HepG2 (cell line): Measurements from ENCODE around the gene HSD11B2. TPM values are rescaled to one million over a fixed set of nuclear protein-coding genes. Genes with fewer than 3 reads are reported as not detected.

Experiments
- ATAC-seq: fragments of 200-7000 bp; cut with Tn5 transposase; 3 replicates; pipeline ENCODE4 v1.9.1; 2020; ENCODE audit warnings: mild to moderate bottlenecking, moderate library complexity
- BruUV-seq: library from RNA; stranded (reverse); fragments of 400-500 nt; replicated peaks from 2 replicates; lab custom pipeline; 2021; lab: Mats Ljungman, UMichigan
- CTCF ChIA-PET: fragments of 300-600 bp; formaldehyde crosslinking; extraction: SDS; loops from one replicate; lab custom pipeline; 2021; ENCODE audit warnings: low total read pairs, inconsistent platforms, low intra/inter-chr PET ratio; lab: Yijun Ruan, JAX
- POLR2A ChIA-PET: fragments of 350-600 bp; sonication (Branson Sonifier 250); formaldehyde crosslinking; loops from one replicate; lab custom pipeline; 2020; ENCODE audit warnings: antibody characterized with exemption, inconsistent platforms; lab: Yijun Ruan, JAX
- DNase-seq: peaks from one replicate; pipeline ENCODE4 v3.0.0-alpha.2; 2015; ENCODE audit warnings: low spot score
- FAIRE-seq: peaks from 3 replicates; lab custom pipeline; 2011; peaks lifted over from hg19 to GRCh38; lab: Jason Lieb, UNC
- H2AFZ ChIP-seq: one replicate; pipeline ENCODE4 v1.6.1; 2011; ENCODE audit warnings: low read length, inconsistent platforms
- H3K27ac ChIP-seq: fragments of 300-600 bp; 3 replicates; pipeline ENCODE4 v1.8.0; 2011; ENCODE audit warnings: mixed run types, mild to moderate bottlenecking, mixed read lengths, low read length, inconsistent platforms; ENCODE audit not compliant: insufficient read depth; ENCODE audit errors: extremely low read length
- H3K27me3 ChIP-seq, 2 experiments: fragments of 200-600 bp in 1 of 2; 2 replicates in 1 of 2; 3 replicates in 1 of 2; pipeline versions ENCODE4 v1.6.0 to v1.8.0; 2011; ENCODE audit warnings: low read length in 2 of 2, mild to moderate bottlenecking in 2 of 2, moderate library complexity in 2 of 2, inconsistent platforms in 1 of 2; ENCODE audit not compliant: insufficient read depth in 2 of 2, control insufficient read depth in 1 of 2
- H3K36me3 ChIP-seq, 2 experiments: fragments of 200-600 bp in 1 of 2; replicated peaks in 1 of 2; 2 replicates in 1 of 2; 3 replicates in 1 of 2; pipeline versions ENCODE4 v1.5.1 to v1.8.0; 2011; ENCODE audit warnings: low read length in 2 of 2, inconsistent platforms in 1 of 2; ENCODE audit not compliant: insufficient read depth in 2 of 2, control insufficient read depth in 1 of 2
- H3K4me1 ChIP-seq: 2 replicates; pipeline ENCODE4 v1.5.1; 2012; ENCODE audit warnings: low read length, inconsistent platforms; ENCODE audit not compliant: insufficient read depth
- H3K4me2 ChIP-seq: 2 replicates; pipeline ENCODE4 v1.6.0; 2011; ENCODE audit warnings: low read depth, low read length, inconsistent platforms
- H3K4me3 ChIP-seq, 3 experiments: fragments of 200-600 bp in 1 of 3; sonication (generic), shearing (Covaris generic) in 1 of 3; replicated peaks in 1 of 3; 2 replicates each; pipeline ENCODE4 v1.5.1; 2011 to 2016; ENCODE audit warnings: low read length in 3 of 3, inconsistent platforms in 2 of 3, low read depth in 2 of 3, mild to moderate bottlenecking in 2 of 3, control low read depth in 1 of 3, mixed read lengths in 1 of 3; ENCODE audit not compliant: insufficient read depth in 1 of 3
- H3K79me2 ChIP-seq: one replicate; pipeline ENCODE4 v1.6.1; 2011; ENCODE audit warnings: low read length, inconsistent platforms; ENCODE audit not compliant: insufficient read depth
- H3K9ac ChIP-seq: 2 replicates; pipeline ENCODE4 v1.6.0; 2011; ENCODE audit warnings: mild to moderate bottlenecking, low read depth, low read length, inconsistent platforms; ENCODE audit not compliant: insufficient read depth
- H3K9me3 ChIP-seq: 2 replicates; pipeline ENCODE4 v1.5.1; 2012; ENCODE audit warnings: mild to moderate bottlenecking, low read length
- H4K20me1 ChIP-seq: 2 replicates; pipeline ENCODE4 v1.6.0; 2011; ENCODE audit warnings: inconsistent platforms, mild to moderate bottlenecking, low read length, moderate library complexity; ENCODE audit not compliant: insufficient read depth
- ATF7 ChIP-seq, 2 experiments: fragments of 450-650 bp in 1 of 2; sonication (generic) in 1 of 2; formaldehyde crosslinking in 1 of 2; IDR thresholded peaks; 2 replicates each; pipeline versions ENCODE4 v1.4.0 to v1.6.1; 2016 to 2020; ENCODE audit warnings: antibody characterized with exemption in 1 of 2, mild to moderate bottlenecking in 1 of 2, missing genetic modification reagents in 1 of 2
- BCL6 ChIP-seq: IDR thresholded peaks from 2 replicates; pipeline ENCODE4 v1.6.1; 2016; ENCODE audit warnings: missing genetic modification reagents, missing compliant biosample characterization
- MIER2 ChIP-seq: IDR thresholded peaks from 2 replicates; pipeline ENCODE4 v1.6.1; 2016; ENCODE audit warnings: missing biosample characterization, missing genetic modification reagents
- NBN ChIP-seq: fragments of 450-650 bp; conservative IDR thresholded peaks from 2 replicates; pipeline ENCODE4 v1.6.1; 2017
- NONO ChIP-seq, 2 experiments: fragments of 450-650 bp in 1 of 2; sonication (generic) in 1 of 2; formaldehyde crosslinking in 1 of 2; IDR thresholded peaks in 1 of 2; conservative IDR thresholded peaks in 1 of 2; 2 replicates each; pipeline versions ENCODE4 v1.6.1 to v1.8.0; 2017 to 2022; ENCODE audit warnings: mild to moderate bottlenecking in 1 of 2, missing genetic modification reagents in 1 of 2, moderate library complexity in 1 of 2
- PHB2 ChIP-seq: fragments of 450-650 bp; IDR thresholded peaks from 2 replicates; pipeline ENCODE4 v1.6.1; 2018; ENCODE audit not compliant: partially characterized antibody
- RFX5 ChIP-seq: IDR thresholded peaks from 2 replicates; pipeline ENCODE4 v1.6.1; 2011; ENCODE audit warnings: low read depth, low read length, improper control_type of control experiment
- WGBS: methylation state at CpG from one replicate; pipeline ENCODE4 v1.1.6; 2017; ENCODE audit warnings: low lambda C conversion rate; 5-methylcytosine and 5-hydroxymethylcytosine counted together
- in situ Hi-C: cut with HindIII; loops from 2 replicates; pipeline ENCODE4 v1.10.0; 2017; ENCODE audit warnings: low pct_unique_long_range_greater_than_20kb; ENCODE audit not compliant: extremely low pct_ligation_motif_present
- intact Hi-C: fragments of 100-400 bp; cut with micrococcal nuclease; formaldehyde crosslinking; loops from one replicate; pipeline ENCODE4 v1.10.0; 2022; ENCODE audit not compliant: unreplicated experiment
- polyA plus RNA-seq, 8 experiments: library from polyadenylated mRNA; depleted of rRNA in 3 of 8; stranded (reverse) in 7 of 8; unstranded in 1 of 8; fragments of >200 nt; fragmentation: Illumina TruSeq in 4 of 8; extraction: Trizol in 4 of 8; gene quantifications; 2 replicates each; pipeline versions ENCODE4 v1.2.1 to v1.2.3, GENCODE V29; 2011 to 2016; ENCODE audit warnings: low read depth in 4 of 8, missing spikeins in 1 of 8, mixed read lengths in 1 of 8; ENCODE audit not compliant: insufficient read depth in 1 of 8
- total RNA-seq, 5 experiments: library from RNA; depleted of rRNA; stranded (reverse); fragments of >200 nt; fragmentation: Illumina TruSeq; extraction: Trizol; gene quantifications; 2 replicates each; pipeline ENCODE4 v1.2.3, GENCODE V29; 2016; ENCODE audit warnings: low read depth in 1 of 5
- TF ChIP-seq, protein P1 (sequence below): sonication (generic); formaldehyde crosslinking; IDR thresholded peaks from 2 replicates; pipeline ENCODE4 v1.8.0; 2022; ENCODE audit warnings: missing genetic modification reagents, mild to moderate bottlenecking, moderate library complexity, borderline replicate concordance
- TF ChIP-seq, protein P2 (sequence below): sonication (generic); formaldehyde crosslinking; conservative IDR thresholded peaks from 2 replicates; pipeline ENCODE4 v1.8.0; 2022; ENCODE audit warnings: low read depth, missing genetic modification reagents
- TF ChIP-seq, protein P3 (sequence below): sonication (generic); formaldehyde crosslinking; IDR thresholded peaks from 2 replicates; pipeline ENCODE4 v1.5.0; 2020; ENCODE audit warnings: mild to moderate bottlenecking, missing genetic modification reagents
- TF ChIP-seq, protein P4 (sequence below): sonication (generic); formaldehyde crosslinking; IDR thresholded peaks from 2 replicates; pipeline ENCODE4 v1.4.0; 2020; ENCODE audit warnings: missing genetic modification reagents
- TF ChIP-seq, protein P5 (sequence below): sonication (generic); formaldehyde crosslinking; IDR thresholded peaks from 2 replicates; pipeline ENCODE4 v1.5.0; 2020; ENCODE audit warnings: missing genetic modification reagents
- TF ChIP-seq, protein P6 (sequence below): IDR thresholded peaks from 2 replicates; pipeline ENCODE4 v1.6.1; 2016; ENCODE audit warnings: missing biosample characterization, missing genetic modification reagents, low read depth

The HSD11B2 gene
- total and polyA plus RNA-seq, 2 of the 13 experiments (the other 11 are each of a cell fraction or from before 2014, with no cell fraction given), result 8.9 to 13.6 TPM

DNA sequence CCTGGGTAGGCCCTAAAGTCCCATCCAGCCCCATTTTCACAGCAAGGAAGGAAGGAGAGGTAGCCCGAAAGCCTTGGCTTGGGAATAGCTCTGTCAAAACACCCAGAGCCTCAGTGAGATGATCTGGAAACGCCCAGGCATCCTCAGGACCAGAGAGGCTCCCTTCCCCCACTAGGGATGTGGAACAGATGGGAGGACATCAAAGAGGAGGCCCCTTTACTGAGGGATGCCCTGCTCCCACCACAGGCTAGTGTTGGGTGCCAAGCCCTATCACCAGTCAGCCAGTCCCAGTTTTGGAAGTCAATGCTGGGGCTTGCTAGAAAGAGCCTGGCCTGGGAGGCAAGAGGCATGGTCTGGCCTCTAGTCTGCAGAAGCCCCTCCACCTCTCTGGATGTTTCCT lies 42.3 kb upstream of the HSD11B2 start:
- H3K27me3 ChIP-seq, result peaks cover 9 to 72% of the 10 kb centered on the region in 2 experiments; a peak in 4 of 5 replicates
- ChIA-PET POLR2A (no interaction called here), CTCF (no interaction called here)
- H3K36me3 ChIP-seq, result no peaks in the 10 kb centered on the region
- 25% methylated on average over 2 of the region's 2 CpGs for WGBS
- no peak overlapping the region for H3K4me3 ChIP-seq
- no peaks in the 10 kb centered on the region for H4K20me1 ChIP-seq
- no peak overlapping the region for H3K4me2 ChIP-seq
- no peaks in the 10 kb centered on the region for H3K9me3 ChIP-seq
- no peak for TF ChIP-seq ATF7 (IDR thresholded peaks at IDR 0.05)
- TF ChIP-seq ATF7 (CRISPR knock-in tag; IDR thresholded peaks at IDR 0.05), result no peak
- no peak for TF ChIP-seq NBN
- no peak for TF ChIP-seq RFX5
- TF ChIP-seq, protein P1, sequence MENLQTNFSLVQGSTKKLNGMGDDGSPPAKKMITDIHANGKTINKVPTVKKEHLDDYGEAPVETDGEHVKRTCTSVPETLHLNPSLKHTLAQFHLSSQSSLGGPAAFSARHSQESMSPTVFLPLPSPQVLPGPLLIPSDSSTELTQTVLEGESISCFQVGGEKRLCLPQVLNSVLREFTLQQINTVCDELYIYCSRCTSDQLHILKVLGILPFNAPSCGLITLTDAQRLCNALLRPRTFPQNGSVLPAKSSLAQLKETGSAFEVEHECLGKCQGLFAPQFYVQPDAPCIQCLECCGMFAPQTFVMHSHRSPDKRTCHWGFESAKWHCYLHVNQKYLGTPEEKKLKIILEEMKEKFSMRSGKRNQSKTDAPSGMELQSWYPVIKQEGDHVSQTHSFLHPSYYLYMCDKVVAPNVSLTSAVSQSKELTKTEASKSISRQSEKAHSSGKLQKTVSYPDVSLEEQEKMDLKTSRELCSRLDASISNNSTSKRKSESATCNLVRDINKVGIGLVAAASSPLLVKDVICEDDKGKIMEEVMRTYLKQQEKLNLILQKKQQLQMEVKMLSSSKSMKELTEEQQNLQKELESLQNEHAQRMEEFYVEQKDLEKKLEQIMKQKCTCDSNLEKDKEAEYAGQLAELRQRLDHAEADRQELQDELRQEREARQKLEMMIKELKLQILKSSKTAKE (CRISPR knock-in tag), result no peak
- TF ChIP-seq, protein P2, sequence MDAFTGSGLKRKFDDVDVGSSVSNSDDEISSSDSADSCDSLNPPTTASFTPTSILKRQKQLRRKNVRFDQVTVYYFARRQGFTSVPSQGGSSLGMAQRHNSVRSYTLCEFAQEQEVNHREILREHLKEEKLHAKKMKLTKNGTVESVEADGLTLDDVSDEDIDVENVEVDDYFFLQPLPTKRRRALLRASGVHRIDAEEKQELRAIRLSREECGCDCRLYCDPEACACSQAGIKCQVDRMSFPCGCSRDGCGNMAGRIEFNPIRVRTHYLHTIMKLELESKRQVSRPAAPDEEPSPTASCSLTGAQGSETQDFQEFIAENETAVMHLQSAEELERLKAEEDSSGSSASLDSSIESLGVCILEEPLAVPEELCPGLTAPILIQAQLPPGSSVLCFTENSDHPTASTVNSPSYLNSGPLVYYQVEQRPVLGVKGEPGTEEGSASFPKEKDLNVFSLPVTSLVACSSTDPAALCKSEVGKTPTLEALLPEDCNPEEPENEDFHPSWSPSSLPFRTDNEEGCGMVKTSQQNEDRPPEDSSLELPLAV (CRISPR knock-in tag), result no peak
- TF ChIP-seq, protein P3, sequence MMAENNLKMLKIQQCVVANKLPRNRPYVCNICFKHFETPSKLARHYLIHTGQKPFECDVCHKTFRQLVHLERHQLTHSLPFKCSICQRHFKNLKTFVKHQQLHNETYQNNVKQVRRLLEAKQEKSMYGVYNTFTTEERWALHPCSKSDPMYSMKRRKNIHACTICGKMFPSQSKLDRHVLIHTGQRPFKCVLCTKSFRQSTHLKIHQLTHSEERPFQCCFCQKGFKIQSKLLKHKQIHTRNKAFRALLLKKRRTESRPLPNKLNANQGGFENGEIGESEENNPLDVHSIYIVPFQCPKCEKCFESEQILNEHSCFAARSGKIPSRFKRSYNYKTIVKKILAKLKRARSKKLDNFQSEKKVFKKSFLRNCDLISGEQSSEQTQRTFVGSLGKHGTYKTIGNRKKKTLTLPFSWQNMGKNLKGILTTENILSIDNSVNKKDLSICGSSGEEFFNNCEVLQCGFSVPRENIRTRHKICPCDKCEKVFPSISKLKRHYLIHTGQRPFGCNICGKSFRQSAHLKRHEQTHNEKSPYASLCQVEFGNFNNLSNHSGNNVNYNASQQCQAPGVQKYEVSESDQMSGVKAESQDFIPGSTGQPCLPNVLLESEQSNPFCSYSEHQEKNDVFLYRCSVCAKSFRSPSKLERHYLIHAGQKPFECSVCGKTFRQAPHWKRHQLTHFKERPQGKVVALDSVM, result no peak
- TF ChIP-seq, protein P4, sequence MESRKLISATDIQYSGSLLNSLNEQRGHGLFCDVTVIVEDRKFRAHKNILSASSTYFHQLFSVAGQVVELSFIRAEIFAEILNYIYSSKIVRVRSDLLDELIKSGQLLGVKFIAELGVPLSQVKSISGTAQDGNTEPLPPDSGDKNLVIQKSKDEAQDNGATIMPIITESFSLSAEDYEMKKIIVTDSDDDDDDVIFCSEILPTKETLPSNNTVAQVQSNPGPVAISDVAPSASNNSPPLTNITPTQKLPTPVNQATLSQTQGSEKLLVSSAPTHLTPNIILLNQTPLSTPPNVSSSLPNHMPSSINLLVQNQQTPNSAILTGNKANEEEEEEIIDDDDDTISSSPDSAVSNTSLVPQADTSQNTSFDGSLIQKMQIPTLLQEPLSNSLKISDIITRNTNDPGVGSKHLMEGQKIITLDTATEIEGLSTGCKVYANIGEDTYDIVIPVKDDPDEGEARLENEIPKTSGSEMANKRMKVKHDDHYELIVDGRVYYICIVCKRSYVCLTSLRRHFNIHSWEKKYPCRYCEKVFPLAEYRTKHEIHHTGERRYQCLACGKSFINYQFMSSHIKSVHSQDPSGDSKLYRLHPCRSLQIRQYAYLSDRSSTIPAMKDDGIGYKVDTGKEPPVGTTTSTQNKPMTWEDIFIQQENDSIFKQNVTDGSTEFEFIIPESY, result no peak
- no peak for TF ChIP-seq BCL6 (CRISPR knock-in tag)
- TF ChIP-seq, protein P5, sequence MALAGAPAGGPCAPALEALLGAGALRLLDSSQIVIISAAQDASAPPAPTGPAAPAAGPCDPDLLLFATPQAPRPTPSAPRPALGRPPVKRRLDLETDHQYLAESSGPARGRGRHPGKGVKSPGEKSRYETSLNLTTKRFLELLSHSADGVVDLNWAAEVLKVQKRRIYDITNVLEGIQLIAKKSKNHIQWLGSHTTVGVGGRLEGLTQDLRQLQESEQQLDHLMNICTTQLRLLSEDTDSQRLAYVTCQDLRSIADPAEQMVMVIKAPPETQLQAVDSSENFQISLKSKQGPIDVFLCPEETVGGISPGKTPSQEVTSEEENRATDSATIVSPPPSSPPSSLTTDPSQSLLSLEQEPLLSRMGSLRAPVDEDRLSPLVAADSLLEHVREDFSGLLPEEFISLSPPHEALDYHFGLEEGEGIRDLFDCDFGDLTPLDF (CRISPR knock-in tag), result no peak
- TF ChIP-seq MIER2 (CRISPR knock-in tag), result no peak
- no peak for TF ChIP-seq PHB2
- TF ChIP-seq, protein P6, sequence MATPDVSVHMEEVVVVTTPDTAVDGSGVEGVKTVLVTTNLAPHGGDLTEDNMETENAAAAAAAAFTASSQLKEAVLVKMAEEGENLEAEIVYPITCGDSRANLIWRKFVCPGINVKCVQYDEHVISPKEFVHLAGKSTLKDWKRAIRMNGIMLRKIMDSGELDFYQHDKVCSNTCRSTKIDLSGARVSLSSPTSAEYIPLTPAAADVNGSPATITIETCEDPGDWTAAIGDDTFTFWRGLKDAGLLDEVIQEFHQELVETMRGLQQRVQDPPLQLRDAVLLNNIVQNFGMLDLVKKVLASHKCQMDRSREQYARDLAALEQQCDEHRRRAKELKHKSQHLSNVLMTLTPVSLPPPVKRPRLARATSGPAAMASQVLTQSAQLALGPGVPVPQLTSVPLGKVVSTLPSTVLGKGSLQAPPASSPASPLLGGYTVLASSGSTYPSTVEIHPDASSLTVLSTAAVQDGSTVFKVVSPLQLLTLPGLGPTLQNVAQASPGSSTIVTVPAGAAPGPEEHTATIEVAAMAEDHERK, result no peak
- TF ChIP-seq NONO (IDR thresholded peaks at IDR 0.05), result no peak
- TF ChIP-seq NONO (CRISPR knock-in tag; conservative IDR thresholded peaks at IDR 0.05), result no peak
- intact Hi-C loops (no loop called here), in situ Hi-C loops (no loop called here)
- no peak overlapping the region for H2AFZ ChIP-seq
- peaks cover 13% of the 10 kb centered on the region for H3K4me1 ChIP-seq
- BruUV-seq, result no TSS peak
- ATAC-seq (no peak), DNase-seq (no peak), FAIRE-seq (no peak)
- H3K9ac ChIP-seq, result no peak overlapping the region
- H3K79me2 ChIP-seq, result no peaks in the 10 kb centered on the region
- no peak overlapping the region for H3K27ac ChIP-seq
